ENCODE data around the gene SLC1A3.

SLC1A3 gene

DNA sequence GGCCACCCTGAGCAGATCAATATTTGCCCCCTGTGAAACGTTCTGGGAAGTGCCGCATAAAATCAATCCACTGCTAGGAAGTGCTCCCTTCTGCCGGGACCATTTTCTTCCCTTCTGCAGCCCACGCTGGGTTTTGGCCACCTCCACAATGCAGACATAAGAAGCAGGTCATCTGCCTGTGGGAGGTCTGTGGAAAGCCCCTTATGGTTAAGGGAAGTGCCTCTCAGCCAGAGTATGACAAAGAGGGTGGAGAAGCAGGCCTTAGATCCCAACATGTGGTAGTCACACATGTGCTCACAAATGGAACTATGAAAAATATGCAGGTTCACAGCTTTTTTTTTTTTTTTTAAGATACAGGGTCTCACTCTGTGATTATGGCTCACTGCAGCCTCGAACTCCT, 82.8 kb downstream of the SLC1A3 start:
- Histone ChIP-seq H3K9me3 (no peaks in the 10 kb centered on the region), H3K27me3 (no peaks in the 10 kb centered on the region), H3K4me1 (ENCODE audit: control insufficient read depth in 1 of 2, insufficient read depth in 1 of 2, low read depth in 1 of 2, low read length in 1 of 2) (peaks cover 49 to 51% of the 10 kb centered on the region in 2 experiments), H3K4me3 (ENCODE audit: low read depth in 1 of 2, low read length in 1 of 2) (no peak overlapping the region), H3K27ac (no peak overlapping the region), H3K36me3 (no peaks in the 10 kb centered on the region)
- TF ChIP-seq CTCF (IDR thresholded peaks at IDR 0.05), result no peak

- peak; percentile 87 for TF ChIP-seq CTCF (IDR thresholded peaks at IDR 0.05)
- Histone ChIP-seq H3K27me3 (no peaks in the 10 kb centered on the region), H3K27ac (peak overlapping the region; percentile 39), H3K9me3 (no peaks in the 10 kb centered on the region), H3K4me1 (ENCODE audit: control insufficient read depth in 1 of 2, insufficient read depth in 1 of 2, low read depth in 1 of 2, low read length in 1 of 2) (peaks cover 38 to 41% of the 10 kb centered on the region in 2 experiments), H3K4me3 (ENCODE audit: low read depth in 1 of 2, low read length in 1 of 2) (peak overlapping the region; percentile 68 to 69), H3K36me3 (no peaks in the 10 kb centered on the region)
Measured at GRCh38 chr5:36690041-36690961, 83.9 kb downstream of the SLC1A3 start.

- H3K4me1 ChIP-seq (ENCODE audit: control insufficient read depth in 1 of 2, insufficient read depth in 1 of 2, low read depth in 1 of 2, low read length in 1 of 2), result peaks cover 29 to 31% of the 10 kb centered on the region in 2 experiments
- H3K36me3 ChIP-seq, result no peaks in the 10 kb centered on the region
- TF ChIP-seq CTCF (IDR thresholded peaks at IDR 0.05), result no peak
- no peak overlapping the region for H3K4me3 ChIP-seq (ENCODE audit: low read depth in 1 of 2, low read length in 1 of 2)
- H3K27ac ChIP-seq, result no peak overlapping the region
- H3K9me3 ChIP-seq, result no peaks in the 10 kb centered on the region
- no peaks in the 10 kb centered on the region for H3K27me3 ChIP-seq
Measured at GRCh38 chr5:36691226-36691625, 84.8 kb downstream of the SLC1A3 start.

GRCh38 chr5:36691696-36692371, 85.4 kb downstream of the SLC1A3 start:
- H3K27ac ChIP-seq, result no peak overlapping the region
- TF ChIP-seq CTCF (IDR thresholded peaks at IDR 0.05), result no peak
- no peaks in the 10 kb centered on the region for H3K27me3 ChIP-seq
- H3K4me3 ChIP-seq (ENCODE audit: low read depth in 1 of 2, low read length in 1 of 2), result no peak overlapping the region
- H3K9me3 ChIP-seq, result no peaks in the 10 kb centered on the region
- no peaks in the 10 kb centered on the region for H3K36me3 ChIP-seq
- H3K4me1 ChIP-seq (ENCODE audit: control insufficient read depth in 1 of 2, insufficient read depth in 1 of 2, low read depth in 1 of 2, low read length in 1 of 2), result peaks cover 25 to 27% of the 10 kb centered on the region in 2 experiments

GRCh38 chr5:36692791-36693763, 86.7 kb downstream of the SLC1A3 start:
- Histone ChIP-seq H3K4me1 (ENCODE audit: control insufficient read depth in 1 of 2, insufficient read depth in 1 of 2, low read depth in 1 of 2, low read length in 1 of 2) (peaks cover 25% of the 10 kb centered on the region in 2 experiments), H3K36me3 (no peaks in the 10 kb centered on the region), H3K9me3 (no peaks in the 10 kb centered on the region), H3K27me3 (no peaks in the 10 kb centered on the region), H3K27ac (no peak overlapping the region), H3K4me3 (ENCODE audit: low read depth in 1 of 2, low read length in 1 of 2) (peak overlapping the region; percentile 28 to 43)
- TF ChIP-seq CTCF (IDR thresholded peaks at IDR 0.05), result peak; percentile 72

Measured in neutrophil (primary cell).